Activated CD8-positive, alpha-beta memory T cell treated with anti-CD3 and anti-CD28 coated beads for 1 hour (primary cell): ENCODE data around the gene MYO5B.

ENCODE experiments used
- DNase-seq, 2 donors: peaks; one replicate each; pipeline ENCODE4 v3.0.0-alpha.2; 2020; ENCODE audit warnings: low read depth in 1 of 2; ENCODE audit errors: extremely low read depth in 1 of 2

The MYO5B gene

DNA sequence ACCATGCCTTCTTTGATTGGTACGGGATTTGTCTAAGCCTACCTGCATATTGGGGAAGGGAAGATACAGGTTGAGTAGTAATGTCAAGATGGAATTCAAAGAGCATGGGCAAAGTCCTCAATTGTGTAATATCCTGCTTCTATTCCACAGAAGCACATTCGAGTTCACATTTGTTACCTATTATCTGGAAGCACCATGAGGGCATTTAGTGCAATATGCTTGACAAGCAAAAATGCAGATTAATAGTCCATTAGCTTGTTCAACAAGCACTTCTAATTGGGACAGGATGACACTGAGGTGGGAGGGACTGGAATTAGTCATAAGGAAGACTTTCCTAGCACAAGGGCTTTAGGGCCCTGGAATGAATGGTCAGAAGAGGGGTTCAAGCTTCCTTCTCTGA, 40.5 kb downstream of the MYO5B start:
- no peak for DNase-seq

DNA sequence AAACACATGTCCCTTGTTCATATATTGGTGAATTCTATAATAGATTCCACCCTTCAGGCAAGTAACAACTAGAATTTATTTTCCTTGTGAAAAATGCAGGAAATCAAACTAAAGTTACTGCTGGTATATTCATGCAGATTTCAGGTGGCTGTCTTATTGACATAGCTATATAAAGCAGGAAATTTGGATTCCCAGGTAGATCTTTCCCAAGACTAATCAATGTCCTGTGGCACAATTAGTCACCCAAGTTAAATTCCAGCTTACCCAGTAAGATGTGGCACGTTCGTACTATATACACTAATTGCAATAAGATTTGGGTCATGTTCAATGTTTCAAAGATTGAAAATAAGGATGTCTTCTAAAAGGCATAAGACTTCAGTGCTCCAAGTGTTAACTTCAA, 42.0 kb downstream of the MYO5B start:
- DNase-seq, result no peak

DNA sequence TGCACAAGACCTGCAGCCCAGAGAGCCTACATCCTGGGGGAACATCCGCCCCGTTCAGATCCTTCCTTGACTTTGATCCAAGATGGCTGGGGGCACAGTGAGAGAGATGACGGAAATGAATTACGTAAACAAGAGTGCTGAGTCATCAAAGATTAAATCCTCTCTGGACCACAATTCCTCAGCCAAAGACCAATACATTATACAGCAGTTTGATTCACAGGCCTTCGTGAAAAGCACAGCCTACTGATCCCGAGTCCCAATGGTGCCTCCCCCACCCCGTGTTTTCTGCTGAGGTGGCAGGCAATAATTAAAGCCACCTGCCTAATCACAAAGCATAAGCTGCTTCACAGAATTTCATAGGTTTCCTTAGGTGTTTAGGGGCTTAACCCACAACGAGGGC, 43.0 kb downstream of the MYO5B start:
- no peak for DNase-seq

DNA sequence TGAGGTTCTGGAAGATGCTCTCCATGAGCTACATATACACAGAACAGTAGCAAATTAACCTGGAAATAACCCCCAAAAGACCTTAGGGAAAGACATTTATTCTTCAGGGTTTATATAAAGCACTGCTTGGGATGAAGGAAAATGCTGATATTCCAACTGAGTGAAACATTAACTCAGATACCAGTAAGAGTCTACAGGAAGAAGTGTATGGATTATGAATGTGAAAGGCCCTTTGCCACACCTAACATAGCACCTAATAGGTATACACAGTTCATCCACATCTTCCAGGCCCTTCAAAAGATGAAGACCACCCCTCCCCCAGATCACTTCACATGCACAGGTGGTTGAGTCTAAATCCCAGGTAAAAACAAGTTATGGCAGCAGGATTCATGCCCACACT, 50.4 kb downstream of the MYO5B start:
- DNase-seq, result no peak

DNA sequence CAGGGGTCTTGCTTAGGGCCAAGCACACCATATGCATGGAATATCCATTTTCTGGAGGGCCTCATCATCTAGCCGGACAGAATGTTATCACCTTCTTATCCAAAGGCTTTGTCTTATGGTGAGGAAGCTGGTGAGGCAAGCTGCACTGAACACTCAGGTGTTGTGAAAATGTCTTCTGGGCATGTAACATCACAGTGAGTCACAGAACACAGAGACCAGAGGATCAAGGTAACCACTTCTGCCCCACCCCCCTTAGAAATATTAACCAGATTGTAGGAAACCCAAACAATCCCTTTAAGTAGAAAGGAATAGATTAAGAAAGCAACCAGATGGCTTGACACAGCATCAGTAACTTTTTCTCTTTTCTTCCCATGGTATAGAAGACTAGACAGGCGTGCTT, 51.1 kb downstream of the MYO5B start:
- DNase-seq, result no peak

DNA sequence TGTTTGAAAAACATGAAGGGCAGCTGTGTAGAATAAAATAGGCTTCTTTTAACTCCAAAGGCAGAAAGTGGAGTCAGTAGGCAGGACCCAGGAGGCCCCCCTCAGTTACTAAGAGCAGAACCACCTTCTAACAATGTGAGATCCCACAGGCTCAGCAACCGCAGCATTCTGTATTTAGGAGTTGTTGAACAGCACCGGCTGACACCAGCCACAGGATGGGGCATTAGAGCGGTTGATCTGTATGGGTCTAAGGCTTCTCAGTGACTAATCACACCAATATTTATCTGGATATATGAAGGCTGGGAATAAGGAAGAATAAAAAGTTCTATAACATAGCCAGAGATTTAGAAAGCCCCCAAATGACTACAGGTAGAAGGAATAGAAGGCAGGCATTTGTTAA, 51.7 kb downstream of the MYO5B start:
- DNase-seq, result no peak

DNA sequence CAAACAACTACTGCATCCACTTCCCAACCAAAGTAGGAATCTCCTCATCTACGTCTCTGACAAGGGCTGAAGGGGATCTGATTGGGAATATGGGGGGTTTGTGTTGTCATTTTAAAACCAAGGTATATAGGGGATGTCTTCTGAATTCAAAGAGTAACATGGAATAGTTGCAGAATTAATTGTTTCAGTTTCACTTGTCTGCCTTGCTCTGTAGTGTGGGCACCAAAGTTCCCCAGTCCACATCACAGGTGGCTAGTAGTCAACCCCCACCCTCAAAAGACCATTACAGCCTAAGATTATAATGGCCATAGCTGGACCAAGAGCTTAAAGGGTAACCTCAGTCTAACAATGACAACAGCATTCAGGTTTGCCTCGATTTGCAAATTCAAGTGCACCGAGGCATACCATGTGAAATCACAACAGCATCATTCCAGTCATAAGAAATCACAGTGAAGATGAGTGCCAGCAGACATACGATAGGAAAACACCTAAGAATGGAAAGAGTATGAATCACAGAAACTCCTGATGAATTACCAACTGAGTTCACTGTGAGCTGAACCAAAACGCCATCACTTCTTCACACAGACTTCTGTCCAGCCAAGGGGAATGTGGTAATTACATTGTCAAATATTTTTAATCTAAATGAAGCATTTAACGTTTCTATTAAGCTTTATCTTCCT, 52.4 kb downstream of the MYO5B start:
- DNase-seq, result no peak

DNA sequence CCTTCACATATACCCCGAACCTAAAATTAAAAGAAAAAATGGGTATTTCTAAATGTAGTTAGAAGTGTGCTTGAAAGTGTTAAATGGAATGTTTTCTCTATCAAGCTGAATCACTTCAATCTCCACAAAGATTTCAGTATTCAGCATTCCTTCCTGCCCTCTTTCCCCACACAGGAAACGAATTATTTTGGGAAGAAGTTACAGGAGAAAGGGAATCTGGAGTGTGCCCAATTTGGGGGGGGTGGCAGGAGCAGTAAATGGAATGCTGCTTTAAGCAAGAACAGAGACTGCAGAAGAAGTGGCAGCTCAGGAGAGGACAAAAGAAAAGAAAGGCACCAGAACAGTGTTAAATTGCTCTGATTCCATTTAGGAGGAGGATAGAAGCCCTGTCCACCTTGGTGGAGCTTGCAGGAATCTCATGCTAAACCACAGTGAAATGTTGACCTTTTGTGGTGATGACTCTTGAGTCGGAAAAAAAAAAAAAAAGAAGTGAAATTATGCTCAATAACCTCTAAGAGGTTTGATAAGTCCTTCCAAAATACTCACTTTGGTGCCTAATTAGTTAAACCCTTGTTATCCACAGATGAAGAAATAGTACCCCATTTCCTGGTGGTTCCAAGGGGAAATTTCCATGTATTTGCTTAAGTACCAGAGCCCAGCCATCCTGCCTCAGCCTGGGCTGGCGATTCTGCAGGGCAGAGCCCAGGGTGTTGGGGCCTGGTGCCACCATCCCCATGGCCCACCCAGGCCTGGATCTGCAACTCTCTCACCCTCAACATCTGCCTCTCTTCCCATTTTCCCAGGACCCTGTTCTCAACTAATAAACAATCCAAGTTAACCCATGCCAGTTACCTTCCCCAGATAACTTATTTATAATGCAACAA, 56.5 kb downstream of the MYO5B start:
- DNase-seq, result no peak

DNA sequence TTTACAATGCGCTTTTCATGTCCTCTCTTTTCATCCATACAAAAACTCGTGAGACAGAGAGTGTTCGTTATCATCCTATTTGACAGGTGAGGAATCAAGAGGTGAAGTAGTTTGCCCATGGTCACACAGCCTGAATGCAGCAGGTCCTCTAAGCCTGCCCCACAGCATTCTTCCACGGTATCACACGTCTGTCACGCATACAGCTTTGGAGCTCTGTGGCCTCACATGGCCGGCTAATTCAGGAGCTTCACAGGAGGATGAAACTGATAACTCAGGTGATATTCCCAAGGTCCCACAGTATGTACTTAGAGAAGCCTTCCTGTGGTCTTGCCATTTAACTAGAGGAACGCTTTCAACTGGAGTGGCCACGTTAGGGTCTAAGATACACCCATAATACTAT, 59.0 kb downstream of the MYO5B start:
- no peak for DNase-seq

DNA sequence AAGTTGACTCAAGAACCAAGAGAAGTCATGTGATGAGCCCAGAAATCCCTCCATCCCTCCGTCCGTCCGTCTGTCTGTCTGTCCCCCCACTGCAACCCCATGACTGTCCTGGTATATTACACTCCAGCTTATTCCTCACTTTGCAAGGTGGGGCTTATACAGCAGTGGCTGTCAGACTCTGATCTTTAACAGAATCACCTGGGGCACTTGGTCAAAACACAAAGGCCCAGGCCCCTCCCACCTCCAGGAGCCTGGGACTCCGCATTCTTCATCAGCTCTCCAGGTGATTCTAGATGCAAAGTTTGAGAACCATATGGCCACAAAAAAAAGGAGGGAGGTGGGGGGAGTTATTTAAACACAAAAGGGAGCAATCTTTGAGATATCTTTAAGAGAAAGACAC, 61.4 kb downstream of the MYO5B start:
- DNase-seq, result no peak

DNA sequence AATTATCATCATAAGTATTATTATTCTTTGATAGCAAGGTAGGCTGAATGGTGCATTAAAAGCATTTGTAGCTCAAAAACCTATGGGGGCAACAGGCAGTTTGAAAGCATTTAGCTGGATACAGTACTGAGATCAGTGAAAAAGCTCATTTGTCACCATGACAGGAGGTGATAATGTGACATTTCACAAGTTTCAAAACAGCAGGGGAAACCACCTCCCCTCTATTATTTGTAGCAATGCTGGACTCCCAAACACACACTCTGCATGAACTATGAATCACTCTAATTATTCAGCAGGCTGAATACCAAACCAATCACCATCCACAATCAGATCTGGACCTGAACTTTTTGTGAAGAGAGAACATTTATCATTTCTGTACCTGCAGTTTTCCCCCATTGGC, 63.4 kb downstream of the MYO5B start:
- no peak for DNase-seq

DNA sequence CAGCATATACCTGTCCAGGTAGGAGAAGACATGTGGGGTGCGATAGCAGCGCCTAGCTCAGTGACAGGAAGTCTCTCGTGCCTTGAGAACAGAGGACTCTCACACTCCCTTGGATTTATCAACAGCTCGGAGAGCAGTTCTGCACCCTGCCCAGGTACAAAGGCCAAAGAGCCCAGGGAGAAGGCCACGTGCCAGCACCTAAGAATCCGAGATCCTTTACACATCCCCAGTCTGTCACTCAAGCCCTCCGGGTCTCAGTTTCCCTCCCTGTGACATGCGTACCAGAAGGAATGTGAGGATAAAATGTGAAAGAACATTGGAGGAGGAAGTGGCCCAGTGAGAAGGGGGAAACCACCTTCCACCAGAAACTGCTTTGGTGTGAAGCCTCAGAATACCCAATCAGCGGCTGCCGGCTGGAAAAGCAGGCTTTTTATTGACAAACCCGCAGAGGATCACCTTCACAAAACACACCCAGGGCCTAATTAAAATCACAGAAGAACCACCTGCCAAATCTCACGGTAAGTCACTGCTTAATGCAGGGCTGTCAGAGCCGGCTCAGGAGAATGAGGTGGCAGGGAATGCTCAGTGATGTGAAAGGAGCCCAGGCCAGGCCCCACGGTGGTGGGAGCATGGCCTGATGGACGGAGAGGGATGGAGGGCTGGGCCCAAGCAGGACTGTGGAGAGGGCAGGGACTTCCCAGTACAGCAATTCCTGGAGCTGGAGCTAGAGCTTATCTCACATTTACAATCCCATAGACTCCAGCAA, 66.3 kb downstream of the MYO5B start:
- no peak for DNase-seq

DNA sequence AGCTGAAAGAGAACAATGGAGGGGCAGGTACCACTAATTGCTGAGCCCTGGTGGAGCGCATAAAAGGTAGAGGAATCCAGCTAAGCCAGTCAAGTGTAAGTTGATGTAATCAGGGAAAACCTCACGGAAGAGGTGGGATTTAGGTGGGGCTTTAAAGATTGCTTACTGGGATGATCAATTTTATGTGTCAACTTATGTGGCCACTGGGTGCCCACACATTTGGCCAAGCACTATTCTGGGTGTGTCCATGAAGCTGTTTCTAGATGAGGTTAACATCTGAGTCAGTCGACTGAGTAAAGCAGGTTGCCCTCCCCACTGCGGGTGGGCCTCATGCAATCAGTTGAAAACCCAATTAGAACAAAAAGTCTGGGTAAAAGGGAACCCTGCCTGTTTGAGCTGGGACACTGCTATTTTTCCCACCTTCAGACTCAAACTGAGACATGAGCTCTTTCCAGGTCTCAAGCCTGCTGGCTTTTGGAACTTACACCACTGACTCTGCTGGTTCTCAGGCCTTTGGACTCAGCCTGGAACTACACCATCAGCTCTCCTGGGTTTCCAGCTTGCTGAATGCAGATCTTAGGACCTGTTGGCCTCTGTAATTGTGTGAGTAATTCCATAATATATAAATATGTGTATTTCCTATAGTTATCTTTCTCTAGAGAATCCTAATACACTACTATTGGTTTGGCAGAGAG, 67.3 kb downstream of the MYO5B start:
- no peak for DNase-seq

DNA sequence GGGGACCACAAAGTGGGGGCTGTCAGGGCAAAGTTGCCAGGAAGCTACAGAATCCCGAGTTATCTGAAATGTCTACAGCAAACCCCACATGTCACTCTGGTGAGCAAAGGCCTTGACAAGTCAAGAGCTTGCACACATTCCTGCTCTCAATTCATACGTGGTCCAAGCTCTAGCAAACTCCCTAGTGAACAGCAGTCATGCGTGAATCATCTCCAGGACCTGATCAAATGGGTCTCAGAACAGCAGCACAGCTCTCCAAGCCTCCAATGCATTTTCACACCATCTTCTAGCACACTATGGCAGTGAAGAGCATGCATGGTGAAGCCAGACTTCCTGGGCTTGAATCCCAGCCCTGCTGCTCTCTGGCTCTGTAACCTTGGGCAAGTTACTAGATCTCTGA, 68.5 kb downstream of the MYO5B start:
- DNase-seq, result no peak

DNA sequence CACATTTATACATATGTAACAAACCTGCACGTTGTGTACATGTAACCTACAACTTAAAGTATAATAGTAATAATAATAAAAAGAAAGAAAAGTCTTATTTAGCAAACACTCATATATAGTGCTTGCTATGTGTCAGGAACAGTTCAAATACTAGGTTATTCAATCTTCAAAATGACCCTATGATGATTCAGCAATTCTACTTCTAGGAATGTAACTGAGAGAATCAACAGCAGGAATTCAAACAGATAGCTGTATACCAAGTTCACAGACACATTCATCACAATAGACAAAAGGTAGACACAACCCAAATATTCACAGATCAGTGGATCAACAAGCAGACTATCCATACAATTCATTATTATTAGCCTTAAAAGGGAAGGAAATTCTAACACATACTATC, 69.5 kb downstream of the MYO5B start:
- DNase-seq, result no peak

DNA sequence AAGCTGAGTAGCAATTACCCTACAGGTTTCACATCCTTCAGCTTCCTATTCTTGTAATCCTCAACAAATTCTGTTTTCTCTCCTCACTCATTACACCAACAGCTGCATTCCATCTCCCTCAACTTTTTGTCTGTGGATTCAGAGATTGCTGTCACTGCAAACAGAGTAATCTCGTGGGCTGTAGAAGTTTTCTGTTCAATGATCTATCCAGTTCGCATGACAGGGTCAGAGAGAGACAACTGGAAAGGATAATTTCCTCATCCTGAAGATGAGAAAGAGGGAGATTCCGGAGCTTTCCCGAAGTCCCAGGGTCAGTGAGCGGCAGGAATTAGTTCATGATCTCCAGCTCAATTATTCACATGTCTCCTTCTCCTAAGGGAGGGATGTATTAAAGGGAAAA, 75.7 kb downstream of the MYO5B start:
- DNase-seq, result no peak

DNA sequence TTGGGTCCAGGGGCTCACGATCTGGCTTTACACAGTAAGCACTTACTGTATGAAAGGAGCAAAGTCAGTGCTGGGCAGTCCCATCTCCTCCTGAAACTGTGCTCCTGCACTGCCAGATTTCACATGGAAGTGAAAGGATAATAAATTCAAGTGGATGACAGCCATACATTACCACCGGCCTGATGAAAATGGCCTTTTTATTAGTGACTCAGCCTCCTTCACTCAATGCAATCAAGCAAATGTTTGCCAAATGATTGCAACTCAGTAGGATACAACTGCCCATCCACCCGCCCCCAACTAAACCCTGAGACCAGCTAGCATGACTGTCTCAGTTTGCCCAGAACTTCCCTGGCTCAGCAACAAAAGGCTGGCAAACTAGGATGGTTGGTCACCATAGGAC, 77.1 kb downstream of the MYO5B start:
- no peak for DNase-seq

DNA sequence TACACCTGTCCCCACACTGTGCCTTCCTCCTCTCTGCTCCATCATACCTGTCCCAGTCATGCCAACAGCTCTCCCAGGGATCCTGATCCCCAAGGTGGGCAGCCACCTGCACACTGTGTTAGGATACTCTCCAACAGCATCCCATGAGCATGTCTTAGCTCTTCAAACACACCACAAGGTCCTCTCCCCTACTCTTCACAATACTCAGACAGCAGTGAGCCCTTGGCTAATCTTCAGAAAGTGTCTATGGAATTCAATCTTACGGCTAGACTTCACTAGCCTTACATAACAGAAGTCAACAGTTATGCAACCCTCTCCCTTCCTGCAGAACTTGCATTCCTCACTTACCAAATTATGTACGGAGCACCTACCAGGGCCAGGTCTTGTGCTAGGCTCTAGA, 79.9 kb downstream of the MYO5B start:
- DNase-seq, result no peak

DNA sequence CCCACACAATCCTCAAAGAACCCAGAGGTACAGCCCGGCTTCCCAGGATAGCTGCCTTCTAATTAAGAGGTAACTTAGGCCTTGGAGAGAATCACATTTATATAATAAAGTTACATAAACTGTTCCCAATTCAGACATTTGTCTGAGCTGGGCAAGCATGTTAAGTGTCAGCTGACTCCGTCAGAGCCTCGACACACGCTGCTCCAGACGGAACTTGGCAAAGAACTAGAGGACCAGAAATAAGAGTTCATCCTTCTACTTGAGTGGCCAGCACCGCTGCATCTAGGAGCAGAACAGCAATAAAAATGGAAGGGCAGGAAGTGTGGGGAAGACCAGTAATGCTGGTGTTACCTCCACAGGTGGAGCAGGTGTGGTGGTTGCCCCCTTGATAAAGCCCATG, 80.5 kb downstream of the MYO5B start:
- no peak for DNase-seq

DNA sequence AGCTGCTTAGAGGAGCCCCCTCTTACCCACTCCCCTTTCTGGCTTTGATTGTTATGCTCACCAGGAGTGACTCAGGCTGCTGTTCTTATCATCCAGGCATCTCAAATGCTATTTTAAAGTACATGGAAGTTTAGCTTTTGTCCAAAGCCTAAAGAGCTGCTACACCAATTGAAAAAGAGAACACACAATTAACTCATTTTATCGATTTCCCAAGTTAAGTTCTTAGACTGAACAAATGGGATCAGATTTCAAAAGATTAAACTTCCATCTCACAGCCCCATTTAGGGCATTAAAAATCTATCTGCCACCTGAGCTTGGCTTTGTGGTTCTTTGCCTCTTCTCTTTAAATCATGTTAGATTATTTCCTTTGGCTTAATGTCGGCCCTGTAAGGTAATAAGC, 81.2 kb downstream of the MYO5B start:
- DNase-seq, result no peak

DNA sequence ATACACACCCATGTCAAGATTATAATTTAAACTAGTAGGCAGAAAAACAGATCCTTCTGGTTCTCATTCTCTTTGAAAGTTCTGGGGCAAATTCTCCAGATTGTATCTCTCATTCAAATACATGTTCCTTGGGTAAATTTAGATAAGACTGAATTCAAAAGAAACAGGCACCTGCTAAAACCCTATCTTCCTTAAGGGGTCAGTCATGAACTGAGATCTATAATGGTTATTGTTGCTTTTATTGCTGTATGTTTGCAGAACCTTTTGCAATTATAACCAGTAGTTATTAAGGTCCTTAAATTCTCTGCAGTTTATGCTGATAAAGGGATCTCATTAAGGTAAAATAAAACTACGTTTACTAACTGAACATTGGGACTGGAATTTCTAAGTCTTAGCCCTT, 83.5 kb downstream of the MYO5B start:
- no peak for DNase-seq
